Stomach smooth muscle (tissue), 2 donors: Measurements from ENCODE around the gene ACOXL.

ENCODE experiments used
- H3K27ac ChIP-seq: one replicate; pipeline ENCODE4 v1.7.0; 2013; ENCODE audit warnings: mild to moderate bottlenecking, low read length, inconsistent platforms
- H3K27me3 ChIP-seq, 2 donors: one replicate each; pipeline ENCODE4 v1.7.0; 2013; ENCODE audit warnings: low read length in 2 of 2; ENCODE audit not compliant: insufficient read depth in 2 of 2, control insufficient read depth in 1 of 2
- H3K36me3 ChIP-seq, 2 donors: one replicate each; pipeline ENCODE4 v1.7.0; 2013; ENCODE audit warnings: low read length in 2 of 2; ENCODE audit not compliant: control insufficient read depth in 2 of 2, insufficient read depth in 2 of 2
- H3K4me1 ChIP-seq: one replicate; pipeline ENCODE4 v1.7.0; 2013; ENCODE audit warnings: low read length; ENCODE audit not compliant: control insufficient read depth, insufficient read depth
- H3K4me3 ChIP-seq, 2 donors: one replicate each; pipeline ENCODE4 v1.7.0; 2013; ENCODE audit warnings: low read length in 2 of 2
- H3K9ac ChIP-seq, 2 donors: one replicate each; pipeline ENCODE4 v1.7.0; 2013; ENCODE audit warnings: low read length in 2 of 2, mild to moderate bottlenecking in 1 of 2
- H3K9me3 ChIP-seq, 2 donors: one replicate each; pipeline ENCODE4 v1.7.0; 2013; ENCODE audit warnings: low read length in 2 of 2; ENCODE audit not compliant: control insufficient read depth in 2 of 2
- donor health status: healthy.
- donor health status: Pancreatic carcinoma.

ACOXL gene

DNA sequence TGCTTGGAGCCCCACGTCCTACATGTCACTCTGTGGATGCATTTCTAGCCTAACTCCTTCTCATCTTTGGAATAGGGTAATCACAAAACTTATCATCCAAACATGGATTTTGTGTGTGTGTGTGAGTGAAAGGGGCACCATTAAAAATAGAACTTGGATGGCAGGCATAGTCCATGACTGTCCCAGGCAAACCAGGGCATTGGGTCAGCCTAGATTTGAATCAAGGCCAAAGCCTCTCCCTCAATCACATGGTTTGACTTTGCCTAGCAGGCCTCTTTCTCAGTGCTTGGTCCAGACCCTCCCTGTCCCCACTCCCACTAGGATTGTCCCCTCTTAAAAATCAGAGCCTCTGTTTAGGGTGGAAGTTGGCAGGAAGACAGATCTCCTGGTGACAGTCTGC is 320.9 kb downstream of the ACOXL start:
- Histone ChIP-seq H3K9me3 (no peaks in the 10 kb centered on the region), H3K9ac (no peak overlapping the region), H3K4me1 (no peaks in the 10 kb centered on the region), H3K27me3 (no peaks in the 10 kb centered on the region), H3K36me3 (no peaks in the 10 kb centered on the region), H3K4me3 (no peak overlapping the region), H3K27ac (no peak overlapping the region)

DNA sequence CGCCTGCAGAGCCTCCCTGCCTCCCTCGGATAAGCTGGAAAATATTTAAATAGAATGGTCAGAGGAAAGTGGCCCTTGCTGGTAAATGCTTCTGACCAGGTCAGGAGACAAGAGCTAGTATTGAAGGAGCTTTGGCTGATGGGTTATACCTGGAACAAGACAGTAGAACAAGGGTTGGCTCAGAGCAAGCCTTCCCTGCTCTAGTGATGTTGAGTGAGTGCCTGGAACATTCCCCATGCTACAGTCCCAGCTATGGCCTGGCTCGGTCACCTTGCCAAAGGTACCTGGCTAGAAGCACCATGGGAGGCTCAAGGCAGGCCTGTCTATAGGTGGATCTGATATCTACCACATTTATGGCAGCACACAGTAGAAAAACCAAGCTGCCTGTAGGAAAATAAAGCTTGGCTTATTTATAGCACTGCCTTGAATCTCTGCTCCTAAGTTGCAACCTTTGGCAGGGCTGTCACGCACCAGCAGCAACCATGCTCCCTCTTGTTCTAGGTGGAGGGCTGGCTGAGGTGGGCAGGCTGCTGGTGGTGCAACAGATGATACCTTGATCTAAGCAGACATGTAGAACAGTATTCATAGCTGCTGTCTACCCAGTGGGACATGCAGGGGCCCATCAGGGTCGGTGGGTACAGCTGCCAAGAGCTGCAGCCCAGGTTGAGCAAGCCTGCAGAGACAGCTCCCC is 321.6 kb downstream of the ACOXL start:
- Histone ChIP-seq H3K9me3 (no peaks in the 10 kb centered on the region), H3K27me3 (no peaks in the 10 kb centered on the region), H3K27ac (no peak overlapping the region), H3K4me1 (no peaks in the 10 kb centered on the region), H3K9ac (no peak overlapping the region), H3K36me3 (no peaks in the 10 kb centered on the region), H3K4me3 (no peak overlapping the region)

DNA sequence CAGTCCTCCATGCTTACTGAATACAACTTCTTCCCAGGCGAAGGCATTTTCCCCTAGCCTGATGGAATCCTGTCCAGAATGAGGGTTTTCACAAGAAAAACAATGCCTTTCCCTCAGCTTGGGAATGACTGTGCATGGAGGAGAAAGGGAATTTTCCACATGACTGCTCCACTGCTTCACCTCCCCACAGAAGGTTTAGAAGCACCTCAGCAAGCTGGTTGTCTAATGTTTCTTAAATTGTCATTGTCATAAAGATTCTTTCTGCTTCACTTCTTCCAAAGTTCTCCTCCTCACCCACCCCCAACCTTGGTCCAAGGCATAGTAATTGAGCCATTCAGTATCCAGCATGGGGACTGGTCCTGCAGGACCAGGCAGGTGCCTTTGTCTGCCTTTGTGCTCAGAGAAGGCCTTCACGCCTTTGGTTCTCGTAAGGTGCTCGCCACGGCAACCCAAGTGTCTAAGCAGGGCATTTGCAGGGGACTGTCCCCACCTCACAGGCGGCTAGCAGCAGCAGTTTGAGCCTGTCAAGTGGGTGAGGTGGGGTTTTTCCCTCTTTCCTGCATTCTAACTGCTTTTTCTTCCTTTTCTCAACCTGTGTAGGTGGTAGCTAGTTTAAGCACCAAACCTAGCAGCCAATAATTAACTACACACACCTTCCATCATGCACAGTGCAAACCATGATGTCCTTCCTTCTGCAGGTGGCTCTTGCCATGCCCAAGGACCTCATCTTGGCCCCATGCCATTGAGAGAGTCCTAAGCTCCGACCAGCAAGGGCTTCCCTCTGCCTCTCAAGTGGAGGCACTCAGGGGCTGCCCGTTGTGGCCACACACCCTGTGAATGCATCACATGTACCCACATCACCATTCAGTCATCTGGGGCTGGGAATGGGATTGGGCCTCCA is 322.7 kb downstream of the ACOXL start:
- Histone ChIP-seq H3K4me1 (no peaks in the 10 kb centered on the region), H3K27me3 (no peaks in the 10 kb centered on the region), H3K9me3 (peaks cover 0 to 2% of the 10 kb centered on the region in 2 donors), H3K36me3 (no peaks in the 10 kb centered on the region), H3K27ac (no peak overlapping the region), H3K4me3 (no peak overlapping the region), H3K9ac (no peak overlapping the region)

DNA sequence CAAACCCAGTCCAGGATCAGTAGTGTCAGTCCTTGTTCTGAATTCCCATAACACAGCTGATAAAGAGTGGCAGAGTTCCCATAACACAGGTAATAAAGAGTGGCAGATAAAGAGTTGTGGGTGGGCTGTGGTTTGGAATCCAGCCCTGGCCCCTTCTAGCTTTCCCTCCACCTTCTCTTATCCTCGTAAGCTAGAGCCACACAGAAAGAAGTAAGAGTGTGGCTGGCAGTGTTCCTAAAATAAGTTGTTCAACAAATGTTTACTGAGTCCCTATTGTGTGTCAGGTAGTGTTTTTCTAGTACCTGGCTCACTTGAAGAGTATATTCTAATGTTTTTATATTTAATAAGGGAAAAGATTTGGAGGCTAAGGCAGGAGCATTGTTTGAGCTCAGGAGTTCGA is 323.4 kb downstream of the ACOXL start:
- Histone ChIP-seq H3K9me3 (peaks cover 0 to 5% of the 10 kb centered on the region in 2 donors), H3K4me3 (no peak overlapping the region), H3K27ac (no peak overlapping the region), H3K27me3 (no peaks in the 10 kb centered on the region), H3K36me3 (no peaks in the 10 kb centered on the region), H3K4me1 (no peaks in the 10 kb centered on the region), H3K9ac (no peak overlapping the region)

DNA sequence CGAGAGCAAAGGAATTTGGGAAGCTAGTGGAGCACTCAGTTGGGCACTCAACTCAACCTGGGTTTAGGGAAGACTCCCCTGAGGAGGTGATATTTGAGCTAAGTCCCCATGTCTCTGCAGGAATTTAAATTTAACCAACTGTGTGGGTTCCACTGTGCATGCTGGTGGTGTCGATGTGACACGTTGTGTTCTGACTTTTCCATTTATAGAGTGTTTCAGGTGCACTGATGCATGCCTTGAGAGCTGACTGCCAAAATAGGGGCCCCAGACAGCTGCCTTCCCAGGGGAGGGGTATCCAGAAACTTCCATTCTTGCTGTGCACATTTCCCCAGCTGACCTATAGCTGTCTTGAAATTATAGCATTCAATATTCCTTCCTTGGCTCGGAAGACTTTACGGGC is 324.7 kb downstream of the ACOXL start:
- H3K36me3 ChIP-seq = no peaks in the 10 kb centered on the region
- no peak overlapping the region for H3K27ac ChIP-seq
- H3K4me3 ChIP-seq = no peak overlapping the region
- no peaks in the 10 kb centered on the region for H3K4me1 ChIP-seq
- H3K9ac ChIP-seq = no peak overlapping the region
- no peaks in the 10 kb centered on the region for H3K27me3 ChIP-seq
- peaks cover 0 to 5% of the 10 kb centered on the region in 2 donors for H3K9me3 ChIP-seq

DNA sequence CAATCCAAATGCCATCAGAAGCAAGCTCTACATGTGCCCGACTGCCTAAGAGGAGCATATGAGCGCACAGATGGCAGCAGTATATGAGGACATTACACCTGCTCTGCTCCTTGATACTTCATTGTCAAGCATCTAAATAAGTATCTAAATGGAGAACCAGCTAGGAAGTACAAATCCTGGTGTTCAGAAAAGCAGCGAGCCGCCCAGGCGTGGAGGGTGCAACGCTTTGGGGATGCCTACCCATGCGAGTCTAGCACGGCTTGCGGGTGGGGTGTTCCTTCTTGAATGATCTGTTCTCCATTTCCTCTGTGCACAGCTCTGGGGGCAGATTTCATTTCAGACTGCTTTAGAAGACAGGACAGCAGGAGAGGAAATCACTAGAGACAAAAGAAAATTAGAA is 325.3 kb downstream of the ACOXL start:
- Histone ChIP-seq H3K9me3 (peaks cover 0 to 5% of the 10 kb centered on the region in 2 donors), H3K27me3 (no peaks in the 10 kb centered on the region), H3K4me3 (no peak overlapping the region), H3K4me1 (no peaks in the 10 kb centered on the region), H3K36me3 (no peaks in the 10 kb centered on the region), H3K9ac (no peak overlapping the region), H3K27ac (no peak overlapping the region)

DNA sequence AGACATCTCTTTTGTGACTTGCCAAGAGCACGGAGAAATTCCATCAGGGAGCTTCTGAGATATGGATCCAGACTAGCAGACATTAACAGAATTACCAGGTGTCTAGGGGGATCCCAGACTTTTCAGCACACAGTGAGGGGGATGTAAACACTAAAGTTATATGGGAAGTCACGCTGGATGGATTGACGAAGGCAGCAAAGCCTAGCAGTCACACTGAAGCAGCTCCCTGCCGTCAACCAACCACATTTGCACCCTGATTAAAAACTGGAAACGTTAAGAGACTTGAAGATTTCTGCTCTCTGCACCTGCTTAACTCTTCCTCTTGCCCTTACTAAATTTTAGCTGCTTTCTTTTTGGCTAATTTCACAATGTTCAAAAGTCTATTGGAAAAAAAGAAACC is 325.9 kb downstream of the ACOXL start:
- H3K27ac ChIP-seq = no peak overlapping the region
- no peaks in the 10 kb centered on the region for H3K36me3 ChIP-seq
- no peak overlapping the region for H3K9ac ChIP-seq
- H3K9me3 ChIP-seq = peaks cover 0 to 5% of the 10 kb centered on the region in 2 donors
- H3K4me1 ChIP-seq = no peaks in the 10 kb centered on the region
- H3K27me3 ChIP-seq = no peaks in the 10 kb centered on the region
- no peak overlapping the region for H3K4me3 ChIP-seq

DNA sequence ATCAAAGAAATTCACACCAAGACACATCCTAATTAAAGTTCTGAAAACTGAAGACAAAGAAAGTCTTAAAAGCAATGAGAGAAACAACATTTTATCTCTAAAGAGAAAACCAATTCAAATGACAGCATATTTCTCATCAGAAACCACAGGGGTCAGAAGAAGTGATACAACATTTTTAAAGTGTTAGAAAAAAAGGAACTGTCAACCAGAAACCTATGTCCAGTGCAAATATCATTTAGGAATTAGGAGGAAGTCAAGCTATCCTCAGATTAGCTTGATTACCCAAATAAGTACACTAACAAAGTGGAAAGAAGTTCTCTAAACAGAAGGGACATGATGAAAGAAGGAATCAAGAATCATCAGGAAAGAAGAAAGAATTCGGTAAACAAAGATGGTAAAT is 328.8 kb downstream of the ACOXL start:
- Histone ChIP-seq H3K4me3 (no peak overlapping the region), H3K27ac (no peak overlapping the region), H3K4me1 (no peaks in the 10 kb centered on the region), H3K36me3 (no peaks in the 10 kb centered on the region), H3K27me3 (no peaks in the 10 kb centered on the region), H3K9me3 (peaks cover 0 to 5% of the 10 kb centered on the region in 2 donors), H3K9ac (no peak overlapping the region)

DNA sequence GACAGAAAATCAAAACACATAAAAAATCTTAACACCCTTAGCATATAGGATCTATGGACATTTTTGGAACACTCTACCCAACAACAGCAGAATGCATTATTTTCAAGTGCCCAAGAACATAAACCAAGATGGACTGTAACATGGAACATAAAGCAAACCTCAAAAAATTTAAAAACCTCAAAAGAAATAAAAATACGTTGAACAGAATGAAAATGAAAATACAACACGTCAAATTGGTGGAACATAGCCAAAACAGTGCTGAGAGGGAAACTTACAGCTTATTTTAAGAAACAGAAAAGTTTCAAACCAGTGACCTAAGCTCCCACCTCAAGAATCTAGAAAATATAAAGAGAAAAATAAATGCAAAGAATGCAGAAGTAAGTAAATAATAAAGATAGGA is 330.0 kb downstream of the ACOXL start:
- no peak overlapping the region for H3K27ac ChIP-seq
- H3K9me3 ChIP-seq = peaks cover 0 to 5% of the 10 kb centered on the region in 2 donors
- no peak overlapping the region for H3K9ac ChIP-seq
- H3K4me1 ChIP-seq = no peaks in the 10 kb centered on the region
- no peak overlapping the region for H3K4me3 ChIP-seq
- no peaks in the 10 kb centered on the region for H3K27me3 ChIP-seq
- H3K36me3 ChIP-seq = no peaks in the 10 kb centered on the region

DNA sequence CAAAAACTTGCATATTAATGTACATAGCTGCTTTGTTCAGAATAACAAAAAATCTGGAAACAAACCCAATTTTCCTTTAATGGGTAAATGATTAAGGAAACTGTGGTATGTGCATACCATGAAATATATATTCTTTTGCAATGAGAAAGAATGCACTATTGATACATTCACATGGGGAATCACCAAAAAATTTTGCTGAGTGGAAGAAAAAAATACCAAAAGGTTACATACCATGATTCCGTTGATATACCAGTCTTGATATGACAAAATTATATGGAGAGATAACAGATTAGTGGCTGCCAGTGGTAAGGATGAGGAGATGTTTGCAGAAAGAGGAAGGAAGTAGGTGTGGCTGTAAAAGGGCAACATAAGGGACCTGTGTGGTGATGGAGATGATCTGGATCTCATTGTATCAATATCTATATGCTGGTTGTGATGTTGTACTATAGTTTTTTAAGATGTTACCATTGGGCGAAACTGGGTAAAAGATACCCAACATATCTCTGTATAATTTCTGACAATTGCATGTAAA is 333.8 kb downstream of the ACOXL start:
- Histone ChIP-seq H3K9me3 (no peaks in the 10 kb centered on the region), H3K36me3 (no peaks in the 10 kb centered on the region), H3K27ac (no peak overlapping the region), H3K4me1 (no peaks in the 10 kb centered on the region), H3K27me3 (no peaks in the 10 kb centered on the region), H3K9ac (no peak overlapping the region), H3K4me3 (no peak overlapping the region)
